H1 (cell line): ENCODE measurements around the gene LRRC14B. TPM values are rescaled to one million over a fixed set of nuclear protein-coding genes. Genes with fewer than 3 reads are reported as not detected.

Source experiments
- CTCF ChIA-PET: fragments of 300-600 bp; sonication (Branson Sonifier 250); formaldehyde crosslinking; loops from one replicate; lab custom pipeline; 2021; ENCODE audit not compliant: partially characterized antibody; lab: Charles Lee
- POLR2A ChIA-PET: fragments of 300-600 bp; sonication (Branson Sonifier 250); formaldehyde crosslinking; loops from one replicate; lab custom pipeline; 2021; ENCODE audit warnings: inconsistent platforms; ENCODE audit not compliant: partially characterized antibody; lab: Charles Lee
- DNase-seq, 2 experiments: peaks; one replicate each; pipeline versions ENCODE4 v3.0.0 to v3.0.0-alpha.2; 2010 to 2022; ENCODE audit warnings: low spot score in 2 of 2, low read depth in 1 of 2, mixed read lengths in 1 of 2
- FAIRE-seq: peaks from 2 replicates; lab custom pipeline; 2011; peaks lifted over from hg19 to GRCh38; lab: Jason Lieb, UNC
- H2AFZ ChIP-seq: 2 replicates; pipeline ENCODE4 v1.8.1; 2012; ENCODE audit warnings: low read length, inconsistent platforms
- H2AK5ac ChIP-seq: 2 replicates; pipeline ENCODE4 v1.6.1; 2013; ENCODE audit warnings: low read depth, low read length
- H2BK120ac ChIP-seq: replicated peaks from 2 replicates; pipeline ENCODE3; 2013; ENCODE audit warnings: low read depth, low read length, inconsistent platforms
- H2BK12ac ChIP-seq: 2 replicates; pipeline ENCODE4 v1.6.1; 2013; ENCODE audit warnings: low read depth, low read length
- H2BK15ac ChIP-seq: 2 replicates; pipeline ENCODE4 v1.6.1; 2013; ENCODE audit warnings: low read length
- H2BK20ac ChIP-seq: 2 replicates; pipeline ENCODE4 v1.6.1; 2013; ENCODE audit warnings: low read length
- H2BK5ac ChIP-seq: 2 replicates; pipeline ENCODE4 v1.6.1; 2013; ENCODE audit warnings: low read depth, low read length
- H3K14ac ChIP-seq: 2 replicates; pipeline ENCODE4 v1.6.1; 2013; ENCODE audit warnings: inconsistent platforms; ENCODE audit not compliant: insufficient read length
- H3K18ac ChIP-seq: 2 replicates; pipeline ENCODE4 v1.6.1; 2013; ENCODE audit warnings: low read length; ENCODE audit errors: extremely low read depth
- H3K23ac ChIP-seq: 2 replicates; pipeline ENCODE4 v1.6.1; 2013; ENCODE audit warnings: inconsistent platforms; ENCODE audit not compliant: insufficient read length
- H3K23me2 ChIP-seq: 2 replicates; pipeline ENCODE4 v1.6.1; 2013; ENCODE audit warnings: low read depth, low read length
- H3K27ac ChIP-seq: 2 replicates; pipeline ENCODE4 v1.6.1; 2011; ENCODE audit warnings: low read depth, low read length, inconsistent platforms
- H3K27me3 ChIP-seq, 4 experiments: replicated peaks in 1 of 4; 1 replicate in 1 of 4; 2 replicates in 3 of 4; pipeline versions ENCODE4 v1.6.1 to v1.8.1; 2011 to 2013; ENCODE audit warnings: low read length in 3 of 4, mild to moderate bottlenecking in 3 of 4, inconsistent platforms in 2 of 4, mixed read lengths in 2 of 4, moderate library complexity in 1 of 4; ENCODE audit not compliant: control insufficient read depth in 3 of 4, insufficient read depth in 3 of 4; ENCODE audit errors: extremely low read depth in 1 of 4
- H3K36me3 ChIP-seq, 4 experiments: 2 replicates each; pipeline versions ENCODE4 v1.6.1 to v1.8.1; 2011 to 2013; ENCODE audit warnings: mild to moderate bottlenecking in 4 of 4, low read length in 3 of 4, moderate library complexity in 2 of 4, control low read depth in 1 of 4, inconsistent platforms in 1 of 4; ENCODE audit not compliant: insufficient read depth in 4 of 4, control insufficient read depth in 2 of 4
- H3K4ac ChIP-seq: replicated peaks from 2 replicates; pipeline ENCODE3; 2013; ENCODE audit warnings: low read length, low read depth, mixed read lengths, inconsistent platforms; ENCODE audit not compliant: insufficient read length
- H3K4me1 ChIP-seq, 4 experiments: replicated peaks in 1 of 4; 1 replicate in 1 of 4; 2 replicates in 3 of 4; pipeline versions ENCODE4 v1.6.1 to v1.8.1; 2011 to 2013; ENCODE audit warnings: low read length in 3 of 4, inconsistent platforms in 2 of 4, mixed read lengths in 1 of 4; ENCODE audit not compliant: insufficient read depth in 4 of 4, control insufficient read depth in 3 of 4
- H3K4me2 ChIP-seq, 2 experiments: 2 replicates each; pipeline versions ENCODE4 v1.6.1 to v1.8.1; 2011 to 2013; ENCODE audit warnings: low read depth in 2 of 2, low read length in 2 of 2, control low read depth in 1 of 2, inconsistent platforms in 1 of 2, mild to moderate bottlenecking in 1 of 2; ENCODE audit not compliant: insufficient read depth in 1 of 2
- H3K4me3 ChIP-seq, 4 experiments: fragments of 200-600, 300-600 bp in 1 of 4; sonication (generic), shearing (Covaris generic), sonication (Bioruptor Twin) in 1 of 4; 2 replicates each; pipeline versions ENCODE4 v1.5.1 to v1.8.1; 2011 to 2016; ENCODE audit warnings: low read length in 4 of 4, low read depth in 3 of 4, control low read depth in 2 of 4, inconsistent platforms in 2 of 4, mild to moderate bottlenecking in 2 of 4, mixed read lengths in 1 of 4, moderate library complexity in 1 of 4; ENCODE audit not compliant: insufficient read depth in 2 of 4; ENCODE audit errors: extremely low read depth in 1 of 4
- H3K56ac ChIP-seq: replicated peaks from 2 replicates; pipeline ENCODE3; 2013; ENCODE audit warnings: low read depth, mild to moderate bottlenecking, mixed read lengths, low read length, inconsistent platforms; ENCODE audit not compliant: insufficient read length
- H3K79me1 ChIP-seq: 2 replicates; pipeline ENCODE4 v1.6.1; 2013; ENCODE audit warnings: low read depth, low read length, control low read depth
- H3K79me2 ChIP-seq, 2 experiments: 2 replicates each; pipeline versions ENCODE4 v1.6.1 to v1.8.1; 2012 to 2013; ENCODE audit warnings: low read length in 2 of 2, mild to moderate bottlenecking in 2 of 2, inconsistent platforms in 1 of 2; ENCODE audit not compliant: insufficient read depth in 2 of 2, control insufficient read depth in 1 of 2
- H3K9ac ChIP-seq, 4 experiments: replicated peaks in 1 of 4; 1 replicate in 1 of 4; 2 replicates in 3 of 4; pipeline versions ENCODE4 v1.6.1 to v1.8.1; 2011 to 2013; ENCODE audit warnings: low read depth in 3 of 4, low read length in 3 of 4, control low read depth in 2 of 4, mild to moderate bottlenecking in 2 of 4, moderate library complexity in 2 of 4, inconsistent platforms in 1 of 4; ENCODE audit errors: extremely low read depth in 1 of 4
- H3K9me3 ChIP-seq, 2 experiments: 2 replicates each; pipeline versions ENCODE4 v1.6.1 to v1.8.1; 2012 to 2013; ENCODE audit warnings: mild to moderate bottlenecking in 2 of 2, moderate library complexity in 2 of 2, control low read depth in 1 of 2, inconsistent platforms in 1 of 2, low read depth in 1 of 2, low read length in 1 of 2, mixed read lengths in 1 of 2; ENCODE audit not compliant: insufficient read depth in 2 of 2
- H4K20me1 ChIP-seq, 2 experiments: replicated peaks in 1 of 2; 2 replicates each; pipeline versions ENCODE3 to v1.8.1; 2011 to 2013; ENCODE audit warnings: inconsistent platforms in 2 of 2, low read length in 2 of 2, mild to moderate bottlenecking in 1 of 2; ENCODE audit not compliant: insufficient read depth in 2 of 2, control insufficient read depth in 1 of 2
- H4K5ac ChIP-seq: 2 replicates; pipeline ENCODE4 v1.6.1; 2013; ENCODE audit warnings: low read length, low read depth, mixed read lengths, inconsistent platforms; ENCODE audit not compliant: insufficient read length
- H4K8ac ChIP-seq: 2 replicates; pipeline ENCODE4 v1.8.0; 2013; ENCODE audit warnings: mild to moderate bottlenecking, moderate library complexity, low read length, inconsistent platforms; ENCODE audit not compliant: insufficient read depth; ENCODE audit errors: extremely low read depth
- H4K91ac ChIP-seq: replicated peaks from 2 replicates; pipeline ENCODE3; 2013; ENCODE audit warnings: low read length, mixed read lengths, inconsistent platforms; ENCODE audit not compliant: insufficient read length
- E2F6 ChIP-seq: IDR thresholded peaks from 2 replicates; pipeline ENCODE4 v1.6.1; 2012; ENCODE audit warnings: inconsistent platforms
- EGR1 ChIP-seq: IDR thresholded peaks from 2 replicates; pipeline ENCODE4 v1.6.1; 2011; ENCODE audit warnings: low read depth, low read length, borderline replicate concordance
- HDAC2 ChIP-seq, 2 experiments: fragments of 300-600 bp in 1 of 2; sonication (generic) in 1 of 2; IDR thresholded peaks; 2 replicates each; pipeline ENCODE4 v1.6.1; 2011 to 2012; ENCODE audit warnings: low read depth in 2 of 2, low read length in 2 of 2, mild to moderate bottlenecking in 2 of 2, moderate library complexity in 2 of 2, borderline replicate concordance in 1 of 2, inconsistent platforms in 1 of 2
- POLR2AphosphoS5 ChIP-seq: IDR thresholded peaks from 2 replicates; pipeline ENCODE4 v1.6.1; 2011; ENCODE audit warnings: low read depth, low read length
- RFX5 ChIP-seq: IDR thresholded peaks from 2 replicates; pipeline ENCODE4 v1.6.1; 2011; ENCODE audit warnings: low read depth, low read length, improper control_type of control experiment, borderline replicate concordance
- WGBS, 2 experiments: shearing (Covaris generic) in 1 of 2; methylation state at CpG; one replicate each; pipeline versions ENCODE4 v1.1.6 to v1.1.7; 2013 to 2015; ENCODE audit warnings: low lambda C conversion rate in 2 of 2, mixed read lengths in 2 of 2, inconsistent platforms in 1 of 2, low coverage in 1 of 2, missing lambda C conversion rate in 1 of 2; ENCODE audit not compliant: insufficient replicate concordance in 2 of 2, insufficient coverage in 1 of 2, insufficient read length in 1 of 2; ENCODE audit errors: extremely low coverage in 1 of 2, missing lambda C conversion rate in 1 of 2; 5-methylcytosine and 5-hydroxymethylcytosine counted together
- polyA plus RNA-seq, 7 experiments: library from polyadenylated mRNA; depleted of rRNA in 3 of 7; stranded (reverse) in 5 of 7; unstranded in 2 of 7; fragments of >200 nt in 5 of 7; fragments of 200-250 nt in 2 of 7; gene quantifications; 1 replicate in 5 of 7; 2 replicates in 1 of 7; 4 replicates in 1 of 7; pipeline versions ENCODE4 v1.2.1 to v1.2.3, GENCODE V29; 2011 to 2013; ENCODE audit warnings: missing spikeins in 2 of 7, mixed read lengths in 2 of 7
- total RNA-seq: library from RNA; stranded (reverse); fragmentation: NEBNext Ultra II Directional; extraction: Animal tissue kit (Norgen Biotek cat#: 25700); gene quantifications from 2 replicates; pipeline ENCODE4 v1.2.1, GENCODE V29; 2021

The LRRC14B gene
- total and polyA plus RNA-seq, 2 of the 8 experiments (the other 6 are each of a cell fraction or from before 2014, with no cell fraction given), result not detected

- H4K5ac ChIP-seq, result no peak overlapping the region
- 75% methylated on average over 9 of the region's 9 CpGs; no CpG with 5 or more reads in 1 of the 2 experiments for WGBS, 2 experiments
- no peak overlapping the region for H3K23ac ChIP-seq
- H4K20me1 ChIP-seq, result peaks cover 0 to 3% of the 10 kb centered on the region in 2 experiments
- peaks cover 9 to 29% (median 13%) of the 10 kb centered on the region in 4 experiments; a peak in 6 of 8 replicates for H3K36me3 ChIP-seq
- no peak overlapping the region for H3K4me3 ChIP-seq
- no peak overlapping the region for H3K4me2 ChIP-seq
- H3K18ac ChIP-seq, result no peak overlapping the region
- no peaks in the 10 kb centered on the region for H3K79me1 ChIP-seq
- H2AFZ ChIP-seq, result no peak overlapping the region
- H4K91ac ChIP-seq, result no peak overlapping the region
- no peak overlapping the region for H3K9ac ChIP-seq
- H3K14ac ChIP-seq, result no peak overlapping the region
- H3K23me2 ChIP-seq, result no peaks in the 10 kb centered on the region
- H3K79me2 ChIP-seq, result no peaks in the 10 kb centered on the region
- no peak overlapping the region for H3K4ac ChIP-seq
- no peak overlapping the region for H2BK120ac ChIP-seq
- no peak overlapping the region for H4K8ac ChIP-seq
- H3K4me1 ChIP-seq, result no peaks in the 10 kb centered on the region
- no peak overlapping the region for H2BK5ac ChIP-seq
- H3K56ac ChIP-seq, result no peak overlapping the region
- POLR2A ChIA-PET, result interaction anchor here (1.0 to 1.7 kb wide), 2 partner anchors 10 kb away, joined by 3 to 6 read pairs; no protein-coding TSS in a partner anchor
- no peaks in the 10 kb centered on the region for H3K9me3 ChIP-seq
- FAIRE-seq (no peak), DNase-seq (no peak)
- H3K27me3 ChIP-seq, result no peaks in the 10 kb centered on the region
- H3K27ac ChIP-seq, result no peak overlapping the region
- H2BK15ac ChIP-seq, result no peak overlapping the region
- CTCF ChIA-PET, result interaction anchor here (2.7 to 3.1 kb wide), 2 partner anchors 9 to 11 kb away, joined by 9 to 12 read pairs; no protein-coding TSS in a partner anchor
- TF ChIP-seq POLR2AphosphoS5 (no peak), HDAC2 (IDR thresholded peaks at IDR 0.05; ENCODE audit: borderline replicate concordance in 1 of 2, low read depth in 2 of 2, low read length in 2 of 2) (no peak), RFX5 (no peak), E2F6 (no peak), EGR1 (no peak)
- no peak overlapping the region for H2BK12ac ChIP-seq
- H2AK5ac ChIP-seq, result no peak overlapping the region
- no peak overlapping the region for H2BK20ac ChIP-seq
Observed at GRCh38 chr5:179401-179800, 11.9 kb upstream of the LRRC14B start.
